ENCODE results near the gene DRC3. TPM values are rescaled to one million over a fixed set of nuclear protein-coding genes. Genes with fewer than 3 reads are reported as not detected.
A peak's percentile ranks its signal among the peaks of the same experiment; 100 is the strongest.

The DRC3 gene
- polyA plus RNA-seq, 1 donor from 2014 or later: 1.9 TPM

DNA sequence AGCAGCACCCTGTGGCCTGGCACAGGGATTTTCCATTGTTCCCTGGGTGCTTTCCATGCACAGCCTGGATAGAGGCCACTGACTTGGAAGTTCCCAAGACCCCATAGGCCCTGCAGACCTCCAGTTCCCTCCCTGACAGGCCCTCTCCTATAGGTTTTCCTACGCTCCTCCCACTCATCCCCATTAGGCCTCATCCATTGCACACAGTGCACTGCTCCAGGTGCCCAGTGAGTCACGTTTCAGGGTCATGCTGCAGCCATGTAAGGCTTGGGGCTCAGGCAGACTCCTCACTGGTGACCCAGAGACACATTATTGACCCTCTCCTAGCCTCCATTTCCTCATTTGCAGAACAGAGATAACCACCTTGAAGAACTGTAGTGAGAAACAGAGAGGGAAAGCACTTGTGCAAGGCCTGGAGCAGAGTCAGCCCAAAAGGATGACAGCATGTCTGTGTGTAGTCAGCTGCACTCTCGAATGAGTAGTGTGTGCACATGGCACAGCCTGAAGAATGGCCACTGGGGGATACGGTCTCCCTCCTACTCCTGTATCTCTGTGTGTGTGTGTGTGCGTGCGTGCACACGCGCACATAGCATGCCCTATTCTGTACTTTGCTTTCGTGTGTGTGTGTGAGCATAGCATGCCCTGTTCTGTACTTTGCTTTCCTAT is 26.8 kb downstream of the DRC3 start:
- H2AFZ ChIP-seq (ENCODE audit: low read depth, low read length): no peak overlapping the region
- no peaks in the 10 kb centered on the region for H3K79me2 ChIP-seq (replicated peaks; ENCODE audit: insufficient read depth, low read length)
- no peaks in the 10 kb centered on the region for H4K20me1 ChIP-seq (ENCODE audit: insufficient read depth)
- H3K4me3 ChIP-seq (ENCODE audit: low read length): no peak overlapping the region
- H3K9me2 ChIP-seq (ENCODE audit: insufficient read depth, low read length): no peaks in the 10 kb centered on the region
- H3F3A ChIP-seq (ENCODE audit: insufficient read depth, low read length, poor library complexity, severe bottlenecking): no peaks in the 10 kb centered on the region
- no peaks in the 10 kb centered on the region for H3K36me3 ChIP-seq (ENCODE audit: insufficient read depth, low read length)
- no peak overlapping the region for H3K9ac ChIP-seq (ENCODE audit: low read length)
- TF ChIP-seq POLR2AphosphoS5 (IDR thresholded peaks at IDR 0.05) (peak; percentile 4), EZH2 (IDR thresholded peaks at IDR 0.05; ENCODE audit: borderline replicate concordance, insufficient read depth, low read length, poor library complexity, severe bottlenecking) (no peak), TAF1 (IDR thresholded peaks at IDR 0.05; ENCODE audit: low read depth) (no peak), RAD21 (conservative IDR thresholded peaks at IDR 0.05) (no peak), MXI1 (conservative IDR thresholded peaks at IDR 0.05; ENCODE audit: poor library complexity, severe bottlenecking) (peak; percentile 23), SMC3 (conservative IDR thresholded peaks at IDR 0.05; ENCODE audit: poor library complexity) (no peak), EP300 (conservative IDR thresholded peaks at IDR 0.05; ENCODE audit: poor library complexity, severe bottlenecking) (no peak)
- TF ChIP-seq, protein P1, sequence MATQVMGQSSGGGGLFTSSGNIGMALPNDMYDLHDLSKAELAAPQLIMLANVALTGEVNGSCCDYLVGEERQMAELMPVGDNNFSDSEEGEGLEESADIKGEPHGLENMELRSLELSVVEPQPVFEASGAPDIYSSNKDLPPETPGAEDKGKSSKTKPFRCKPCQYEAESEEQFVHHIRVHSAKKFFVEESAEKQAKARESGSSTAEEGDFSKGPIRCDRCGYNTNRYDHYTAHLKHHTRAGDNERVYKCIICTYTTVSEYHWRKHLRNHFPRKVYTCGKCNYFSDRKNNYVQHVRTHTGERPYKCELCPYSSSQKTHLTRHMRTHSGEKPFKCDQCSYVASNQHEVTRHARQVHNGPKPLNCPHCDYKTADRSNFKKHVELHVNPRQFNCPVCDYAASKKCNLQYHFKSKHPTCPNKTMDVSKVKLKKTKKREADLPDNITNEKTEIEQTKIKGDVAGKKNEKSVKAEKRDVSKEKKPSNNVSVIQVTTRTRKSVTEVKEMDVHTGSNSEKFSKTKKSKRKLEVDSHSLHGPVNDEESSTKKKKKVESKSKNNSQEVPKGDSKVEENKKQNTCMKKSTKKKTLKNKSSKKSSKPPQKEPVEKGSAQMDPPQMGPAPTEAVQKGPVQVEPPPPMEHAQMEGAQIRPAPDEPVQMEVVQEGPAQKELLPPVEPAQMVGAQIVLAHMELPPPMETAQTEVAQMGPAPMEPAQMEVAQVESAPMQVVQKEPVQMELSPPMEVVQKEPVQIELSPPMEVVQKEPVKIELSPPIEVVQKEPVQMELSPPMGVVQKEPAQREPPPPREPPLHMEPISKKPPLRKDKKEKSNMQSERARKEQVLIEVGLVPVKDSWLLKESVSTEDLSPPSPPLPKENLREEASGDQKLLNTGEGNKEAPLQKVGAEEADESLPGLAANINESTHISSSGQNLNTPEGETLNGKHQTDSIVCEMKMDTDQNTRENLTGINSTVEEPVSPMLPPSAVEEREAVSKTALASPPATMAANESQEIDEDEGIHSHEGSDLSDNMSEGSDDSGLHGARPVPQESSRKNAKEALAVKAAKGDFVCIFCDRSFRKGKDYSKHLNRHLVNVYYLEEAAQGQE (IDR thresholded peaks at IDR 0.05; ENCODE audit: borderline replicate concordance): no peak
- H3K27me3 ChIP-seq (ENCODE audit: insufficient read depth, low read depth, low read length): no peaks in the 10 kb centered on the region
- H3K9me3 ChIP-seq (ENCODE audit: low read length): no peaks in the 10 kb centered on the region
- H3K27ac ChIP-seq (ENCODE audit: low read length): peak overlapping the region; percentile 13
- H3K4me2 ChIP-seq (ENCODE audit: low read length): no peak overlapping the region

- H3K79me2 ChIP-seq (replicated peaks; ENCODE audit: insufficient read depth, low read length): no peaks in the 10 kb centered on the region
- H3K9ac ChIP-seq (ENCODE audit: low read length): no peak overlapping the region
- H4K20me1 ChIP-seq (ENCODE audit: insufficient read depth): no peaks in the 10 kb centered on the region
- no peaks in the 10 kb centered on the region for H3K9me3 ChIP-seq (ENCODE audit: low read length)
- H3K27ac ChIP-seq (ENCODE audit: low read length): no peak overlapping the region
- H2AFZ ChIP-seq (ENCODE audit: low read depth, low read length): no peak overlapping the region
- H3K9me2 ChIP-seq (ENCODE audit: insufficient read depth, low read length): no peaks in the 10 kb centered on the region
- no peaks in the 10 kb centered on the region for H3F3A ChIP-seq (ENCODE audit: insufficient read depth, low read length, poor library complexity, severe bottlenecking)
- H3K36me3 ChIP-seq (ENCODE audit: insufficient read depth, low read length): no peaks in the 10 kb centered on the region
- no peak overlapping the region for H3K4me3 ChIP-seq (ENCODE audit: low read length)
- H3K27me3 ChIP-seq (ENCODE audit: insufficient read depth, low read depth, low read length): no peaks in the 10 kb centered on the region
- TF ChIP-seq MXI1 (conservative IDR thresholded peaks at IDR 0.05; ENCODE audit: poor library complexity, severe bottlenecking) (no peak), CTCF (IDR thresholded peaks at IDR 0.05; ENCODE audit: poor library complexity, severe bottlenecking) (no peak), SMC3 (conservative IDR thresholded peaks at IDR 0.05; ENCODE audit: poor library complexity) (no peak), RAD21 (conservative IDR thresholded peaks at IDR 0.05) (no peak), EZH2 (IDR thresholded peaks at IDR 0.05; ENCODE audit: borderline replicate concordance, insufficient read depth, low read length, poor library complexity, severe bottlenecking) (no peak), EP300 (conservative IDR thresholded peaks at IDR 0.05; ENCODE audit: poor library complexity, severe bottlenecking) (no peak), TAF1 (IDR thresholded peaks at IDR 0.05; ENCODE audit: low read depth) (no peak), POLR2AphosphoS5 (IDR thresholded peaks at IDR 0.05) (no peak)
- TF ChIP-seq, protein P1 (IDR thresholded peaks at IDR 0.05; ENCODE audit: borderline replicate concordance): no peak
- H3K4me2 ChIP-seq (ENCODE audit: low read length): no peak overlapping the region
These were observed 27.4 kb downstream of the DRC3 start for GRCh38 chr17:18000030-18000408.

All from neural cell (in vitro differentiated cells).